Thymus (tissue), 11 donors: ENCODE measurements around the gene EXOSC6. TPM values are rescaled to one million over a fixed set of nuclear protein-coding genes. Genes with fewer than 3 reads are reported as not detected.
"Not testable (repeated sequence)": the region's sequence is repeated elsewhere in the genome, so short reads cannot be mapped to it uniquely, and the experiment has no call there.

Source experiments
- DNase-seq, 9 donors: peaks; one replicate each; pipeline ENCODE4 v3.0.0-alpha.2; 2013; ENCODE audit warnings: low spot score in 9 of 9, low read depth in 6 of 9, missing footprints in 1 of 9
- H3K27ac ChIP-seq, 2 donors: one replicate each; pipeline ENCODE4 v1.5.1; 2013; ENCODE audit warnings: control low read depth in 1 of 2, low read depth in 1 of 2, low read length in 1 of 2, mild to moderate bottlenecking in 1 of 2, moderate library complexity in 1 of 2
- H3K27me3 ChIP-seq, 2 donors: one replicate each; pipeline ENCODE4 v1.5.1; 2013; ENCODE audit warnings: low read length in 1 of 2; ENCODE audit not compliant: control insufficient read depth in 2 of 2, insufficient read depth in 1 of 2
- H3K36me3 ChIP-seq, 2 donors: one replicate each; pipeline ENCODE4 v1.5.1; 2013; ENCODE audit warnings: low read length in 1 of 2, mild to moderate bottlenecking in 1 of 2, moderate library complexity in 1 of 2; ENCODE audit not compliant: control insufficient read depth in 2 of 2, insufficient read depth in 2 of 2
- H3K4me1 ChIP-seq, 2 donors: one replicate each; pipeline ENCODE4 v1.5.1; 2013; ENCODE audit warnings: low read length in 2 of 2; ENCODE audit not compliant: control insufficient read depth in 2 of 2, insufficient read depth in 2 of 2
- H3K4me3 ChIP-seq, 2 donors: one replicate each; pipeline ENCODE4 v1.5.1; 2013; ENCODE audit warnings: low read length in 2 of 2, control low read depth in 1 of 2, mild to moderate bottlenecking in 1 of 2
- H3K9me3 ChIP-seq, 2 donors: one replicate each; pipeline ENCODE4 v1.5.1; 2013; ENCODE audit warnings: low read length in 1 of 2, mild to moderate bottlenecking in 1 of 2; ENCODE audit not compliant: control insufficient read depth in 2 of 2, insufficient read depth in 1 of 2
- WGBS: extraction: QIAGEN DNeasy Blood & Tissue Kit; methylation state at CpG from one replicate; pipeline ENCODE4 v1.1.7; 2013; 5-methylcytosine and 5-hydroxymethylcytosine counted together
- polyA plus RNA-seq: library from polyadenylated mRNA; stranded (reverse); fragments of 200-250 nt; gene quantifications from one replicate; pipeline ENCODE4 v1.2.3, GENCODE V29; 2013
- total RNA-seq: library from RNA; stranded (reverse); fragments of 120-200 nt; gene quantifications from one replicate; pipeline ENCODE4 v1.2.4, GENCODE V29; 2013
- donor health status: healthy.

EXOSC6 gene
- total and polyA plus RNA-seq, 2 donors, result 15.4 to 22.8 TPM

GRCh38 chr16:70222574-70222973 is 29.2 kb downstream of the EXOSC6 start:
- H3K9me3 ChIP-seq, DNase-seq, H3K4me1 ChIP-seq, H3K27me3 ChIP-seq, H3K4me3 ChIP-seq, H3K27ac ChIP-seq: not testable (repeated sequence)
- H3K36me3 ChIP-seq, result peaks cover 8 to 11% of the 10 kb centered on the region in 2 donors
- WGBS, result 88% methylated on average over 2 of the region's 2 CpGs

- H3K9me3 ChIP-seq, H3K4me1 ChIP-seq, H3K4me3 ChIP-seq, H3K27me3 ChIP-seq, H3K27ac ChIP-seq, DNase-seq, H3K36me3 ChIP-seq: not testable (repeated sequence)
- 98% methylated on average over 2 of the region's 2 CpGs for whole genome bisulfite sequencing
Observed at GRCh38 chr16:70218586-70218985, 33.2 kb downstream of the EXOSC6 start.

GRCh38 chr16:70206382-70206781 is 45.4 kb downstream of the EXOSC6 start:
- H3K27ac ChIP-seq, DNase-seq, H3K36me3 ChIP-seq, H3K4me3 ChIP-seq, H3K9me3 ChIP-seq, H3K4me1 ChIP-seq, H3K27me3 ChIP-seq: not testable (repeated sequence)
- WGBS, result 98% methylated on average over 6 of the region's 6 CpGs

- not testable (repeated sequence) for H3K4me3 ChIP-seq, H3K4me1 ChIP-seq, H3K9me3 ChIP-seq, H3K36me3 ChIP-seq, H3K27ac ChIP-seq, DNase-seq, H3K27me3 ChIP-seq
- 98% methylated on average over 43 of the region's 46 CpGs for WGBS
Observed at GRCh38 chr16:70204668-70205405, 46.9 kb downstream of the EXOSC6 start.

- DNase-seq, H3K27me3 ChIP-seq, H3K36me3 ChIP-seq, H3K9me3 ChIP-seq, H3K4me1 ChIP-seq, H3K27ac ChIP-seq, H3K4me3 ChIP-seq: not testable (repeated sequence)
- WGBS, result 94% methylated on average over 17 of the region's 29 CpGs
Observed at GRCh38 chr16:70204010-70204409, 47.7 kb downstream of the EXOSC6 start.

GRCh38 chr16:70203508-70203907 is 48.2 kb downstream of the EXOSC6 start:
- not testable (repeated sequence) for H3K4me1 ChIP-seq, H3K9me3 ChIP-seq, DNase-seq, H3K4me3 ChIP-seq, H3K27me3 ChIP-seq, H3K27ac ChIP-seq, H3K36me3 ChIP-seq
- WGBS, result 89% methylated on average over 4 of the region's 7 CpGs

GRCh38 chr16:70200063-70200462 is 51.7 kb downstream of the EXOSC6 start:
- not testable (repeated sequence) for H3K27ac ChIP-seq, H3K4me1 ChIP-seq, H3K4me3 ChIP-seq, H3K9me3 ChIP-seq, H3K27me3 ChIP-seq, H3K36me3 ChIP-seq, DNase-seq
- WGBS, result 91% methylated on average over 8 of the region's 8 CpGs

- H3K4me1 ChIP-seq, H3K27me3 ChIP-seq, H3K4me3 ChIP-seq, DNase-seq, H3K36me3 ChIP-seq, H3K9me3 ChIP-seq, H3K27ac ChIP-seq: not testable (repeated sequence)
- WGBS, result 95% methylated on average over 9 of the region's 9 CpGs
Observed at GRCh38 chr16:70199170-70199569, 52.6 kb downstream of the EXOSC6 start.

- H3K4me1 ChIP-seq, H3K36me3 ChIP-seq, H3K27ac ChIP-seq, DNase-seq, H3K9me3 ChIP-seq, H3K4me3 ChIP-seq, H3K27me3 ChIP-seq: not testable (repeated sequence)
- 91% methylated on average over 3 of the region's 3 CpGs for WGBS
Observed at GRCh38 chr16:70198666-70199065, 53.1 kb downstream of the EXOSC6 start.
